Ovary (tissue), 9 donors: Measurements from ENCODE around the gene DOK6. TPM values are rescaled to one million over a fixed set of nuclear protein-coding genes. Genes with fewer than 3 reads are reported as not detected.

Experiments
- DNase-seq, 5 donors: peaks; one replicate each; pipeline ENCODE4 v3.0.0-alpha.2; 2019 to 2020
- H3K27ac ChIP-seq, 2 donors: fragments of 200-600 bp; one replicate each; pipeline versions ENCODE4 v1.5.1 to v1.8.0; 2019 to 2022
- H3K27me3 ChIP-seq: fragments of 200-600 bp; one replicate; pipeline ENCODE4 v1.8.0; 2022
- H3K36me3 ChIP-seq: fragments of 200-600 bp; sonication (generic); one replicate; pipeline ENCODE4 v1.5.1; 2019
- H3K4me1 ChIP-seq: one replicate; pipeline ENCODE4 v1.8.1; 2013; ENCODE audit warnings: mild to moderate bottlenecking, moderate library complexity; ENCODE audit not compliant: insufficient read depth
- H3K4me3 ChIP-seq: fragments of 200-600 bp; sonication (generic); one replicate; pipeline ENCODE4 v1.5.1; 2017
- H3K9me3 ChIP-seq, 2 donors: fragments of 200-600 bp in 1 of 2; sonication (generic) in 1 of 2; one replicate each; pipeline versions ENCODE4 v1.5.1 to v1.8.1; 2013 to 2019; ENCODE audit warnings: mild to moderate bottlenecking in 1 of 2, moderate library complexity in 1 of 2
- EP300 ChIP-seq: sonication (generic); formaldehyde crosslinking; IDR thresholded peaks from one replicate; pipeline ENCODE4 v1.6.1; 2017; ENCODE audit warnings: antibody characterized with exemption
- POLR2A ChIP-seq: fragments of 450-650 bp; IDR thresholded peaks from one replicate; pipeline ENCODE4 v1.6.1; 2017; ENCODE audit warnings: antibody characterized with exemption, mild to moderate bottlenecking, moderate library complexity
- WGBS, 3 donors: extraction: QIAGEN DNeasy Blood & Tissue Kit in 1 of 3; methylation state at CpG; one replicate each; pipeline versions ENCODE4 v1.1.5 to v1.1.7; 2013 to 2017; 5-methylcytosine and 5-hydroxymethylcytosine counted together
- intact Hi-C, 4 donors: fragments of 100-400 bp; cut with DNase I; formaldehyde crosslinking; loops; one replicate each; pipeline versions ENCODE4 v1.11.0 to v1.15.1; 2022 to 2023
- polyA plus RNA-seq, 2 donors: library from polyadenylated mRNA; stranded (reverse); fragments of 200-250 nt in 1 of 2; fragments of 350-450 nt in 1 of 2; fragmentation: Illumina TruSeq in 1 of 2; extraction: RNeasy Lipid Tissue Mini Kit (QIAGEN cat#74804) in 1 of 2; gene quantifications; one replicate each; pipeline ENCODE4 v1.2.3, GENCODE V29; 2013 to 2014
- total RNA-seq, 7 donors: library from RNA; depleted of rRNA in 2 of 7; stranded (reverse); fragments of >200 nt in 2 of 7; fragmentation: NEBNext Ultra II Directional in 3 of 7; extraction: Animal tissue kit (Norgen Biotek cat#: 25700) in 3 of 7; gene quantifications; one replicate each; pipeline versions ENCODE4 v1.1.0 to v1.2.4, GENCODE V29; 2016 to 2023
- TF ChIP-seq, protein P1 (sequence below), 3 donors: fragments of 450-650 bp in 2 of 3; fragments of 200-600 bp in 1 of 3; IDR thresholded peaks; one replicate each; pipeline versions ENCODE4 v1.5.1 to v1.8.0; 2016 to 2022; ENCODE audit warnings: antibody characterized with exemption in 3 of 3, mild to moderate bottlenecking in 1 of 3
- donor health status: DM: no; HTN: no; CAD: no; lungs with moderate emphysema.
- donor health status: DM: no; HTN: no; CAD: no.
- donor health status: Bipolar disorder and iron deficiency.
- donor health status: DM: yes; HTN: yes; CAD: no.
- donor health status: DM: no; HTN: no; CAD: no.
- donor health status: DM: yes; HTN: yes; CAD: no.

Gene DOK6
- total and polyA plus RNA-seq, 9 donors, result 1.3 to 4.4 (median 2.8) TPM

DNA sequence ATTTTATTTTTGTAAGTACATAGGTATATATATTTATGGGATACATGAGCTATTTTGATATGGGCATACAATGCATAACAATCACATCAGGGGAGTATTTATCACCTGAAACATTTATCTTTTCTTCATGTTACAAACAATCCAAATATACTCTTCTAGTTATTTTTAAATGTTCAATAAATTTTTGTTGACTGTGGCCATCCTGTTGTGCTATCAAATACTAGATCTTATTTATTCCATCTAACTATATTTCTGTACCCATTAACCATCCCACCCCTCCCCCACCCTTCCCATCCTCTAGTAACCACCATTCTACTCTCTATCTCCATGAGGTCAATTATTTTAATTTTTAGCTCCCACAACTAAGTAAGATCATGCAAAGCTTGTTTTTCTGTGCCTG lies 390.0 kb downstream of the DOK6 start:
- Histone ChIP-seq H3K4me1 (no peaks in the 10 kb centered on the region), H3K9me3 (no peaks in the 10 kb centered on the region), H3K27ac (no peak overlapping the region), H3K4me3 (no peak overlapping the region), H3K36me3 (no peaks in the 10 kb centered on the region), H3K27me3 (no peaks in the 10 kb centered on the region)
- TF ChIP-seq, protein P1, sequence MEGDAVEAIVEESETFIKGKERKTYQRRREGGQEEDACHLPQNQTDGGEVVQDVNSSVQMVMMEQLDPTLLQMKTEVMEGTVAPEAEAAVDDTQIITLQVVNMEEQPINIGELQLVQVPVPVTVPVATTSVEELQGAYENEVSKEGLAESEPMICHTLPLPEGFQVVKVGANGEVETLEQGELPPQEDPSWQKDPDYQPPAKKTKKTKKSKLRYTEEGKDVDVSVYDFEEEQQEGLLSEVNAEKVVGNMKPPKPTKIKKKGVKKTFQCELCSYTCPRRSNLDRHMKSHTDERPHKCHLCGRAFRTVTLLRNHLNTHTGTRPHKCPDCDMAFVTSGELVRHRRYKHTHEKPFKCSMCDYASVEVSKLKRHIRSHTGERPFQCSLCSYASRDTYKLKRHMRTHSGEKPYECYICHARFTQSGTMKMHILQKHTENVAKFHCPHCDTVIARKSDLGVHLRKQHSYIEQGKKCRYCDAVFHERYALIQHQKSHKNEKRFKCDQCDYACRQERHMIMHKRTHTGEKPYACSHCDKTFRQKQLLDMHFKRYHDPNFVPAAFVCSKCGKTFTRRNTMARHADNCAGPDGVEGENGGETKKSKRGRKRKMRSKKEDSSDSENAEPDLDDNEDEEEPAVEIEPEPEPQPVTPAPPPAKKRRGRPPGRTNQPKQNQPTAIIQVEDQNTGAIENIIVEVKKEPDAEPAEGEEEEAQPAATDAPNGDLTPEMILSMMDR (IDR thresholded peaks at IDR 0.05), result no peak
- TF ChIP-seq POLR2A, result no peak
- TF ChIP-seq EP300, result no peak
- intact Hi-C loops, result no loop called here
- no peak for DNase-seq

DNA sequence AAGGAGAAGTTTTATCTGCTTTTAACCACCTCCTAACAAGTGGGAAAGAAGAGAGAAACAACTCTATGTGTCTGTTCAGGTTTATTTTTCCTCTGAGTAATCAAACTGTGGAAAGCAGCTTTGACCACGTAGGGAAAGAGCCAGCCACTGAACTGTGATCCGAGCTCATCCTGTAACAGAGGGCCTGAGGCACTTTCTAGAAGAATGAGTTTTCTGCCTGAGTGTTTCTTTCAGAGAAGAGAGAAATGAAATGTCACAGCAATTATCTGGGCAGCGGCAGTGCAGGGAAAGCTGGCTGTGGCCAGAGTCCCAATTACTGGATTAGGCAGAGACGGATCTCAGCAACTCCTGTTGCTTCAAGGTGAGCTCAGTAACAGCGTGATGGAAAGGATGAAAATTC lies 395.1 kb downstream of the DOK6 start:
- Histone ChIP-seq H3K4me1 (no peaks in the 10 kb centered on the region), H3K36me3 (no peaks in the 10 kb centered on the region), H3K27ac (no peak overlapping the region), H3K9me3 (no peaks in the 10 kb centered on the region), H3K27me3 (no peaks in the 10 kb centered on the region), H3K4me3 (no peak overlapping the region)
- DNase-seq, result no peak
- TF ChIP-seq EP300 (no peak), POLR2A (no peak)
- TF ChIP-seq, protein P1 (IDR thresholded peaks at IDR 0.05), result no peak
- 81 to 85% (median 82%) methylated on average over 5 of the region's 5 CpGs for WGBS, 3 donors
- intact Hi-C loops, result no loop called here

DNA sequence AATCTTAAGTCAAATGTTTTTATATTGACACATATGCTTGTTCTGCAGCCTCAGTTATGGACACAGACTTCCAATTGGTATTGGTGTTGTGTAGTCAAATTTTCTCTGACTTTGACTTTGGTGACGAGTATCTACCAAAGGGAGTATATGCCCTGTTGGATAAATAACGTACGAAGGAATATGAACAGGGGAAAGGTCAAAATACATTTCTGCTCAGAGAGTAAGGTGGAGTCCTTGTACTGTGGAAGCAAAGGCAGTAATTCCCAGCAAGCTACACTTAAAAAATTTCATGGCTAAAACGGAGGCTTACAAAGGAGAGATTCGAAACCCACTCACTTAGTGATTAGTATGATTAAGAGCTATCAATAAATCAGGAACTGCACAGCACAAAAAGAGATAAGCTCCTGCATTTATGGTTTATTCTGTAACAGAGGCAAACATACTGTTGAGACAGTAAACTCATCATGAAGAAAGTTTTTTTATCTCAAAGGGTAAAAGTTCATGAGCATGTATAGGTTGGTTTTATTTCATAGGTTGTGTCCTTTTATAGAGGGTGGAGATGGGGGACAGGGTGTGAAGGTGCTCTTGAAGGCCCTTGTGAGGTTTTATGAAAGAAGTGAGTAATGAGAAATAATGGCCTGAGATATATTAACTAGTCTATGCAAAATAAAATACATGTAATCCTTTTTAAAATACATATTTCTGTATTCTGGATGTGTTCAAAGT lies 404.3 kb downstream of the DOK6 start:
- H3K4me3 ChIP-seq, result no peak overlapping the region
- intact Hi-C loops, result no loop called here
- no peaks in the 10 kb centered on the region for H3K36me3 ChIP-seq
- H3K9me3 ChIP-seq, result no peaks in the 10 kb centered on the region
- 83 to 90% (median 88%) methylated on average over 5 of the region's 5 CpGs for WGBS, 3 donors
- H3K27ac ChIP-seq, result no peak overlapping the region
- no peak for DNase-seq
- TF ChIP-seq, protein P1 (IDR thresholded peaks at IDR 0.05), result no peak
- no peaks in the 10 kb centered on the region for H3K27me3 ChIP-seq
- H3K4me1 ChIP-seq, result no peaks in the 10 kb centered on the region

DNA sequence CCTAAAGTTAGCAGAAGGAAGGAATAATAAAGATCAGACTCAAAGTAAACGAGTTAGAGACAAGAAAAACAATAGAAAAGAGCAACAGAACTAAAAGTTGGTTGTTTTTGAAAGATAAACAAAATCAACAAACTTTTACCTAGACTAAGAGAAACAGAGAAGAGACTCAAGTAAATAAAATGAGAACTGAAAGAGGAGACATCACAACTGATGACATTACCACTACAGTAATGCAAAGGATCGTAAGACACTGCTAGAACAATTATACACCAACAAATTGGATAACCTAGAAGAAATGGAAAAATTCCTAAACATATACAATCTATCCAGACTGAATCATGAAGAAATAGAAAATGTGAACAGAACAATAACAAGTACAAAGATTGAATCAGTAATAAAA lies 407.7 kb downstream of the DOK6 start:
- H3K36me3 ChIP-seq, result no peaks in the 10 kb centered on the region
- H3K4me3 ChIP-seq, result no peak overlapping the region
- no peak overlapping the region for H3K27ac ChIP-seq
- WGBS, 3 donors, result 76 to 90% (median 90%) methylated on average over 2 of the region's 2 CpGs
- no peaks in the 10 kb centered on the region for H3K27me3 ChIP-seq
- no peaks in the 10 kb centered on the region for H3K9me3 ChIP-seq
- DNase-seq, result no peak
- TF ChIP-seq EP300 (no peak), POLR2A (no peak)
- TF ChIP-seq, protein P1 (IDR thresholded peaks at IDR 0.05), result no peak
- H3K4me1 ChIP-seq, result no peaks in the 10 kb centered on the region
- intact Hi-C loops, result no loop called here
